Stomach (tissue), 9 donors: ENCODE measurements around the gene ANKRD22. TPM values are rescaled to one million over a fixed set of nuclear protein-coding genes. Genes with fewer than 3 reads are reported as not detected.
"Not testable (repeated sequence)": the region's sequence is repeated elsewhere in the genome, so short reads cannot be mapped to it uniquely, and the experiment has no call there.

Experiments used
- DNase-seq, 2 donors: peaks; one replicate each; pipeline versions ENCODE4 v3.0.0 to v3.0.0-alpha.2; 2013 to 2019
- H3K27ac ChIP-seq, 5 donors: fragments of 200-600 bp in 4 of 5; sonication (generic) in 4 of 5; one replicate each; pipeline ENCODE4 v1.5.1; 2013 to 2019; ENCODE audit warnings: mild to moderate bottlenecking in 1 of 5, moderate library complexity in 1 of 5
- H3K27me3 ChIP-seq, 3 donors: fragments of 200-600 bp; sonication (generic); one replicate each; pipeline ENCODE4 v1.5.1; 2017 to 2019; ENCODE audit warnings: mixed run types in 1 of 3
- H3K36me3 ChIP-seq, 4 donors: fragments of 200-600 bp; sonication (generic); 1 replicate in 3 of 4; 2 replicates in 1 of 4; pipeline ENCODE4 v1.5.1; 2016 to 2019
- H3K4me1 ChIP-seq, 4 donors: fragments of 200-600 bp; sonication (generic); one replicate each; pipeline ENCODE4 v1.5.1; 2016 to 2019
- H3K4me3 ChIP-seq, 4 donors: fragments of 200-600 bp; sonication (generic) in 3 of 4; one replicate each; pipeline ENCODE4 v1.5.1; 2016 to 2019; ENCODE audit warnings: mild to moderate bottlenecking in 1 of 4
- H3K9me3 ChIP-seq, 4 donors: fragments of 200-600 bp; sonication (generic); one replicate each; pipeline ENCODE4 v1.5.1; 2016 to 2019
- EP300 ChIP-seq: sonication (generic); formaldehyde crosslinking; IDR thresholded peaks from one replicate; pipeline ENCODE4 v1.6.1; 2017; ENCODE audit warnings: antibody characterized with exemption
- POLR2A ChIP-seq, 4 donors: fragments of 450-650 bp; IDR thresholded peaks; one replicate each; pipeline ENCODE4 v1.6.1; 2016; ENCODE audit warnings: antibody characterized with exemption in 4 of 4, control low read depth in 2 of 4, mild to moderate bottlenecking in 1 of 4, moderate library complexity in 1 of 4
- POLR2AphosphoS5 ChIP-seq, 3 donors: sonication (generic); formaldehyde crosslinking; IDR thresholded peaks; one replicate each; pipeline ENCODE4 v1.6.1; 2016; ENCODE audit warnings: antibody characterized with exemption in 3 of 3
- WGBS, 5 donors: extraction: QIAGEN DNeasy Blood & Tissue Kit in 3 of 5; methylation state at CpG; one replicate each; pipeline versions ENCODE4 v1.1.5 to v1.1.7; 2013 to 2018; 5-methylcytosine and 5-hydroxymethylcytosine counted together
- intact Hi-C: fragments of 100-400 bp; cut with DNase I; formaldehyde crosslinking; loops from one replicate; pipeline ENCODE4 v1.15.1; 2023; ENCODE audit warnings: low total_unique reads
- polyA plus RNA-seq, 3 donors: library from polyadenylated mRNA; stranded (reverse); fragments of 200-250 nt; gene quantifications; one replicate each; pipeline ENCODE4 v1.2.3, GENCODE V29; 2013
- total RNA-seq, 5 donors: library from RNA; depleted of rRNA; stranded (reverse); fragments of >200 nt; gene quantifications; one replicate each; pipeline versions ENCODE4 v1.1.0 to v1.2.3, GENCODE V29; 2014 to 2016
- TF ChIP-seq, protein P1 (sequence below), 7 experiments: fragments of 450-650 bp in 4 of 7; fragments of 200-600 bp in 3 of 7; sonication (generic) in 3 of 7; IDR thresholded peaks; one replicate each; pipeline ENCODE4 v1.5.1; 2016 to 2019; ENCODE audit warnings: antibody characterized with exemption in 7 of 7, control low read depth in 2 of 7, mild to moderate bottlenecking in 1 of 7
- donor health status: healthy with polysubstance abuse.
- donor health status: Bipolar disorder and iron deficiency.
- donor health status: healthy.

ANKRD22 gene
- total and polyA plus RNA-seq, 8 donors = 6.4 to 63.9 (median 36.4) TPM

DNA sequence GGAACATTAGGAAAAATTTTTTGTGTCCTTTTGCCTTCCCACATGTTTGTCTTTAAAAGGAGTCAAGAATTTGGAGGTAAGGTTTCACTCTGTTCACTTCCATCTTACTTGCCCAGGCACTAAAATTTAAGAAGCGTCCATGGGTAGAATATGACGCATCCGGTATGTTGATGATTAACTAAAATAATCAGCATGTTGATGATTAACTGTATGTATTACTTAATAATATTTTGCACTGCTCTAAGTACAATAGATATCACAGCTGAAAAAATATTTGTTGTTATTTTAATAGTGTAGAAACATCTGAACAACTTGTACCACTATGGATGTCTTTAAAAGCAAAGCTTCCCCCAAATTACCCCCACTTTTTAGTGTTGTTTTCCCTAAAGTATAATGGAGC lies 11.5 kb downstream of the ANKRD22 start:
- 41 to 55% (median 44%) methylated on average over 3 of the region's 3 CpGs for WGBS, 5 donors
- Histone ChIP-seq H3K27me3 (no peaks in the 10 kb centered on the region), H3K9me3 (no peaks in the 10 kb centered on the region), H3K27ac (peak overlapping the region in 4 of 5 donors; percentile 67 to 88 (median 73)), H3K4me3 (peak overlapping the region in 1 of 4 donors; percentile 10), H3K4me1 (peaks cover 15 to 70% (median 34%) of the 10 kb centered on the region in 4 donors), H3K36me3 (no peaks in the 10 kb centered on the region)
- peak in 1 of 2 donors; percentile 67 for DNase-seq
- no peak for TF ChIP-seq POLR2AphosphoS5 (IDR thresholded peaks at IDR 0.05)
- TF ChIP-seq, protein P1, sequence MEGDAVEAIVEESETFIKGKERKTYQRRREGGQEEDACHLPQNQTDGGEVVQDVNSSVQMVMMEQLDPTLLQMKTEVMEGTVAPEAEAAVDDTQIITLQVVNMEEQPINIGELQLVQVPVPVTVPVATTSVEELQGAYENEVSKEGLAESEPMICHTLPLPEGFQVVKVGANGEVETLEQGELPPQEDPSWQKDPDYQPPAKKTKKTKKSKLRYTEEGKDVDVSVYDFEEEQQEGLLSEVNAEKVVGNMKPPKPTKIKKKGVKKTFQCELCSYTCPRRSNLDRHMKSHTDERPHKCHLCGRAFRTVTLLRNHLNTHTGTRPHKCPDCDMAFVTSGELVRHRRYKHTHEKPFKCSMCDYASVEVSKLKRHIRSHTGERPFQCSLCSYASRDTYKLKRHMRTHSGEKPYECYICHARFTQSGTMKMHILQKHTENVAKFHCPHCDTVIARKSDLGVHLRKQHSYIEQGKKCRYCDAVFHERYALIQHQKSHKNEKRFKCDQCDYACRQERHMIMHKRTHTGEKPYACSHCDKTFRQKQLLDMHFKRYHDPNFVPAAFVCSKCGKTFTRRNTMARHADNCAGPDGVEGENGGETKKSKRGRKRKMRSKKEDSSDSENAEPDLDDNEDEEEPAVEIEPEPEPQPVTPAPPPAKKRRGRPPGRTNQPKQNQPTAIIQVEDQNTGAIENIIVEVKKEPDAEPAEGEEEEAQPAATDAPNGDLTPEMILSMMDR (IDR thresholded peaks at IDR 0.05) = no peak
- TF ChIP-seq EP300 = no peak
- no peak for TF ChIP-seq POLR2A (IDR thresholded peaks at IDR 0.05)
- intact Hi-C loops = no loop called here

GRCh38 chr10:88838766-88839350 lies 12.8 kb downstream of the ANKRD22 start:
- intact Hi-C loops = loop anchor here (5.0 to 10.0 kb wide), 2 partner anchors 46 to 93 kb away; partner anchors contain the start of gene STAMBPL1
- Histone ChIP-seq H3K9me3 (no peaks in the 10 kb centered on the region), H3K4me1 (peaks cover 15 to 77% (median 37%) of the 10 kb centered on the region in 4 donors), H3K36me3 (no peaks in the 10 kb centered on the region), H3K4me3 (no peak overlapping the region), H3K27me3 (no peaks in the 10 kb centered on the region), H3K27ac (peak overlapping the region in 3 of 5 donors; percentile 3 to 88 (median 29))
- no peak for DNase-seq
- WGBS, 5 donors = 87 to 96% (median 94%) methylated on average over 5 of the region's 5 CpGs
- TF ChIP-seq POLR2A (IDR thresholded peaks at IDR 0.05) = no peak
- no peak for TF ChIP-seq POLR2AphosphoS5 (IDR thresholded peaks at IDR 0.05)
- TF ChIP-seq, protein P1 (IDR thresholded peaks at IDR 0.05) = no peak
- no peak for TF ChIP-seq EP300

DNA sequence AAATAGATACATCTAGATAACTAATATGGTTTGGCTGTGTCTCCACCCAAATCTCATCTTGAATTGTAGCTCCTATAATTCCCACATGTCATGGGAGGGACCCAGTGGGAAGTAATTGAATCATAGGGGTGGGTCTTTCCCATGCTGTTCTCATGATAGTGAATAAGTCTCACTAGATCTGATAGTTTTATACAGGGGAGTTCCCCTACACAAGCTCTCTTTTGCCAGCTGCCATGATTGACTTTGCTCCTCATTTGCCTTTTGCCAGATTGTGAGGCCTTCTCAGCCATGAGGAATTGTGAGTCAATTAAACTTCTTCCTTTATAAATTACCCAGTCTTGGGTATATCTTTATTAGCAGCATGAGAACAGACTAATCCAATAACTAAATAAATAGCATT lies 14.0 kb downstream of the ANKRD22 start:
- peaks cover 15 to 88% (median 45%) of the 10 kb centered on the region in 4 donors for H3K4me1 ChIP-seq
- intact Hi-C loops = loop anchor here (5.0 to 10.0 kb wide), 2 partner anchors 47 to 95 kb away; partner anchors contain the start of gene STAMBPL1
- DNase-seq, H3K36me3 ChIP-seq, H3K27me3 ChIP-seq, H3K4me3 ChIP-seq, H3K9me3 ChIP-seq: not testable (repeated sequence)
- peak overlapping the region in 1 of 5 donors; percentile 88 for H3K27ac ChIP-seq

- intact Hi-C loops = loop anchor here (5.0 to 10.0 kb wide), 2 partner anchors 49 to 96 kb away; partner anchors contain the start of gene STAMBPL1
- WGBS, 5 donors = 8 to 20% (median 14%) methylated on average over 2 of the region's 2 CpGs
- Histone ChIP-seq H3K9me3 (no peaks in the 10 kb centered on the region), H3K4me1 (peaks cover 7 to 77% (median 32%) of the 10 kb centered on the region in 4 donors), H3K36me3 (peaks cover 0 to 10% (median 0%) of the 10 kb centered on the region in 4 donors), H3K27me3 (no peaks in the 10 kb centered on the region), H3K4me3 (no peak overlapping the region), H3K27ac (peak overlapping the region in 2 of 5 donors; percentile 1 to 29)
- TF ChIP-seq EP300 (no peak), POLR2AphosphoS5 (IDR thresholded peaks at IDR 0.05) (no peak), POLR2A (IDR thresholded peaks at IDR 0.05) (no peak)
- TF ChIP-seq, protein P1 (IDR thresholded peaks at IDR 0.05) = no peak
- DNase-seq = no peak
These were observed 15.8 kb downstream of the ANKRD22 start for GRCh38 chr10:88835910-88836221.
